Smooth muscle cell (in vitro differentiated cells): Measurements from ENCODE around the gene NAP1L1. TPM values are rescaled to one million over a fixed set of nuclear protein-coding genes. Genes with fewer than 3 reads are reported as not detected.

Experiments used
- DNase-seq: peaks from one replicate; lab custom pipeline; 2025; ENCODE audit not compliant: unreplicated experiment; lab: John Stamatoyannopoulos, UW
- H2AFZ ChIP-seq: fragments of 200-600 bp; sonication (generic); 2 replicates; pipeline ENCODE4 v1.6.0; 2016; ENCODE audit warnings: antibody characterized with exemption, low read depth, mild to moderate bottlenecking
- H3F3A ChIP-seq: fragments of 200-600 bp; sonication (generic); 2 replicates; pipeline ENCODE4 v1.6.0; 2017; ENCODE audit warnings: antibody characterized with exemption, low read depth
- H3K27ac ChIP-seq: fragments of 200-600 bp; sonication (generic); 2 replicates; pipeline ENCODE4 v1.5.1; 2016; ENCODE audit warnings: low read depth, mild to moderate bottlenecking
- H3K27me3 ChIP-seq: fragments of 200-600 bp; sonication (generic); 2 replicates; pipeline ENCODE4 v1.6.1; 2016; ENCODE audit warnings: low read depth, mild to moderate bottlenecking
- H3K36me3 ChIP-seq: fragments of 200-600 bp; sonication (generic); 2 replicates; pipeline ENCODE4 v1.5.1; 2016; ENCODE audit warnings: low read depth
- H3K4me1 ChIP-seq: fragments of 200-600 bp; sonication (generic); 2 replicates; pipeline ENCODE4 v1.5.1; 2016; ENCODE audit warnings: low read depth
- H3K4me2 ChIP-seq: fragments of 200-600 bp; sonication (generic); 2 replicates; pipeline ENCODE4 v1.6.0; 2016; ENCODE audit warnings: mild to moderate bottlenecking
- H3K4me3 ChIP-seq: fragments of 200-600 bp; sonication (generic); 2 replicates; pipeline ENCODE4 v1.5.1; 2016; ENCODE audit warnings: mild to moderate bottlenecking
- H3K79me2 ChIP-seq: fragments of 200-600 bp; sonication (generic); 2 replicates; pipeline ENCODE4 v1.6.0; 2016; ENCODE audit warnings: low read depth, mild to moderate bottlenecking
- H3K9ac ChIP-seq: fragments of 200-600 bp; sonication (generic); 2 replicates; pipeline ENCODE4 v1.6.0; 2016; ENCODE audit warnings: low read depth
- H3K9me3 ChIP-seq: fragments of 200-600 bp; sonication (generic); replicated peaks from 2 replicates; pipeline ENCODE4 v1.5.1; 2016; ENCODE audit warnings: low read depth
- H4K20me1 ChIP-seq: fragments of 200-600 bp; sonication (generic); 2 replicates; pipeline ENCODE4 v1.6.0; 2016; ENCODE audit warnings: low read depth
- WGBS: methylation state at CpG from one replicate; pipeline ENCODE4 v1.1.7; 2016; ENCODE audit warnings: low lambda C conversion rate; 5-methylcytosine and 5-hydroxymethylcytosine counted together
- polyA plus RNA-seq: library from polyadenylated mRNA; unstranded; fragments of >200 nt; fragmentation: Nextera tagmentation; extraction: Ambion mirVana; gene quantifications from 2 replicates; pipeline ENCODE4 v1.2.1, GENCODE V29; 2016
- total RNA-seq: library from RNA; depleted of rRNA; stranded (reverse); fragments of >200 nt; gene quantifications from 2 replicates; pipeline ENCODE4 v1.2.3, GENCODE V29; 2014
- TF ChIP-seq, protein P1 (sequence below): fragments of 200-600 bp; sonication (generic); IDR thresholded peaks from 2 replicates; pipeline ENCODE4 v1.5.1; 2017; ENCODE audit warnings: borderline replicate concordance, mild to moderate bottlenecking, antibody characterized with exemption; ENCODE audit not compliant: insufficient read depth, poor library complexity, severe bottlenecking

NAP1L1 gene
- total and polyA plus RNA-seq, 2 experiments from 2014 or later, result 110 to 221 TPM

DNA sequence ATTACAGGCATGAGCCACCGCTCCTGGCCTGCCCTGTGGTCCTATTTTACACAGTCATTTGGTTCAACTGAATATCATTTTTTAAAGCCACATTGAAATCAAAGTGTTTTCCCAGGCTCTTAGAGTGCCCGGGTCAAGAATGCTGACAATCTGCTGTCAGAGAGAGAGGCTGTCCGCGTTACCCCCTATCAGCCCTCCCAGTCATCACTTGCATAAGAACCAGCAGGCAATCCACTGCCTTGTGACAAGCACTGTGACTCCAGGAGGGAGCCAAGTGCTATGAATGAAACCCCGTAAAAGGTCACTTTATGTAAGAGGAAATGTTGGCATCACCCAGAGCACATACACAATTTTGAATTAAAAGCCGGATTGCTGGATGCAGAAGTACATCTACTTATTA, 66.4 kb downstream of the NAP1L1 start:
- no peak for DNase-seq
- Histone ChIP-seq H3K27ac (peak overlapping the region; percentile 100), H3K9ac (peak overlapping the region; percentile 59), H3K4me2 (peak overlapping the region; percentile 8), H4K20me1 (no peaks in the 10 kb centered on the region), H2AFZ (no peak overlapping the region), H3K36me3 (no peaks in the 10 kb centered on the region), H3K79me2 (no peaks in the 10 kb centered on the region), H3K4me3 (no peak overlapping the region), H3K9me3 (no peaks in the 10 kb centered on the region), H3K4me1 (peaks cover 26% of the 10 kb centered on the region), H3K27me3 (no peaks in the 10 kb centered on the region), H3F3A (peaks cover 38% of the 10 kb centered on the region)
- TF ChIP-seq, protein P1, sequence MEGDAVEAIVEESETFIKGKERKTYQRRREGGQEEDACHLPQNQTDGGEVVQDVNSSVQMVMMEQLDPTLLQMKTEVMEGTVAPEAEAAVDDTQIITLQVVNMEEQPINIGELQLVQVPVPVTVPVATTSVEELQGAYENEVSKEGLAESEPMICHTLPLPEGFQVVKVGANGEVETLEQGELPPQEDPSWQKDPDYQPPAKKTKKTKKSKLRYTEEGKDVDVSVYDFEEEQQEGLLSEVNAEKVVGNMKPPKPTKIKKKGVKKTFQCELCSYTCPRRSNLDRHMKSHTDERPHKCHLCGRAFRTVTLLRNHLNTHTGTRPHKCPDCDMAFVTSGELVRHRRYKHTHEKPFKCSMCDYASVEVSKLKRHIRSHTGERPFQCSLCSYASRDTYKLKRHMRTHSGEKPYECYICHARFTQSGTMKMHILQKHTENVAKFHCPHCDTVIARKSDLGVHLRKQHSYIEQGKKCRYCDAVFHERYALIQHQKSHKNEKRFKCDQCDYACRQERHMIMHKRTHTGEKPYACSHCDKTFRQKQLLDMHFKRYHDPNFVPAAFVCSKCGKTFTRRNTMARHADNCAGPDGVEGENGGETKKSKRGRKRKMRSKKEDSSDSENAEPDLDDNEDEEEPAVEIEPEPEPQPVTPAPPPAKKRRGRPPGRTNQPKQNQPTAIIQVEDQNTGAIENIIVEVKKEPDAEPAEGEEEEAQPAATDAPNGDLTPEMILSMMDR, result no peak
- 23% methylated on average over 6 of the region's 6 CpGs for WGBS

DNA sequence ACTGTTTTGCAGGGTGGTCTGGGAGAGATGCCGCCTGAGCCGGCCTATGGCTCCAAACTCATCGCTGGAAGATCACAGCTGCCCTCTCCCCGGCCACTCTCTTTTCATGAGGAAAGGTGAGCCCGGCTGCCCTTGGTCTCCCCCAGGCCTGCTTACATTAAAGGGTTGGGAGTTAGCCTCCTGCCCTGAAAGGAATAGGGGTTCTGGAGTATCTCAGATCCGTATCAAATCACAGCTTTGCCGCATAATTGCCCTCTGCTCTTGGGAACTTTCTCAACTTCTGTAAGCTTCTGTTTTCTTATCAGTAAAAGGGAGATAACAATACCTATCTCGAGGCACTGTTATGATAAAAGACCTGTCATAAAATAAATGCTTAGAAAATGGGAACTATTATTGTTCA, 70.5 kb downstream of the NAP1L1 start:
- H3F3A ChIP-seq, result peaks cover 21% of the 10 kb centered on the region
- no peaks in the 10 kb centered on the region for H3K79me2 ChIP-seq
- no peak overlapping the region for H3K4me2 ChIP-seq
- no peak overlapping the region for H3K9ac ChIP-seq
- TF ChIP-seq, protein P1, result no peak
- no peak overlapping the region for H3K4me3 ChIP-seq
- no peaks in the 10 kb centered on the region for H3K9me3 ChIP-seq
- no peak for DNase-seq
- WGBS, result 47% methylated on average over 8 of the region's 8 CpGs
- H3K36me3 ChIP-seq, result no peaks in the 10 kb centered on the region
- H4K20me1 ChIP-seq, result no peaks in the 10 kb centered on the region
- H3K27me3 ChIP-seq, result no peaks in the 10 kb centered on the region
- H3K27ac ChIP-seq, result no peak overlapping the region
- peaks cover 17% of the 10 kb centered on the region for H3K4me1 ChIP-seq
- H2AFZ ChIP-seq, result no peak overlapping the region

DNA sequence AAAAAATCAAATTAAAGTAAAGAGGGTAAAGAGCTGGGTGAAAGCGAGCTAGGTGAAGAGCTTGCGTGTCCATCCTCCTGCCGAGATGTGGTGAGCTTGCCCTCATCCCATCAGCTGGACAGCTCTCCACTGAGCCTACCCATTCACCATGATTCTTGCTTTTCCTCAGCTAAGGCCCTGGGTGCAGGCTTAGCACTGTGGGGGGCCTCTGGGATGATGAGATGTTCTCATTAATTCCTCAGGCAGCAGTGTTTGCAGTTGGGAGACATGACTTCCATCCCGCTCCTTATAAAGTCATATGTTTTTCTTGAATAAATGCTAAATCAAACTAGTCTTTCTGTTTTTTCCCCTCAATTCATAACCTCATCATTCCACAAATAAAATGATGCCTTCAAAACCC, 70.9 kb downstream of the NAP1L1 start:
- Histone ChIP-seq H3K27me3 (no peaks in the 10 kb centered on the region), H3K4me3 (no peak overlapping the region), H3K9ac (no peak overlapping the region), H3K4me2 (no peak overlapping the region), H4K20me1 (no peaks in the 10 kb centered on the region), H3K4me1 (peaks cover 16% of the 10 kb centered on the region), H3F3A (peaks cover 17% of the 10 kb centered on the region), H3K79me2 (no peaks in the 10 kb centered on the region), H3K27ac (no peak overlapping the region), H3K9me3 (no peaks in the 10 kb centered on the region), H2AFZ (no peak overlapping the region), H3K36me3 (no peaks in the 10 kb centered on the region)
- TF ChIP-seq, protein P1, result no peak
- WGBS, result 100% methylated on average over 4 of the region's 4 CpGs
- no peak for DNase-seq

DNA sequence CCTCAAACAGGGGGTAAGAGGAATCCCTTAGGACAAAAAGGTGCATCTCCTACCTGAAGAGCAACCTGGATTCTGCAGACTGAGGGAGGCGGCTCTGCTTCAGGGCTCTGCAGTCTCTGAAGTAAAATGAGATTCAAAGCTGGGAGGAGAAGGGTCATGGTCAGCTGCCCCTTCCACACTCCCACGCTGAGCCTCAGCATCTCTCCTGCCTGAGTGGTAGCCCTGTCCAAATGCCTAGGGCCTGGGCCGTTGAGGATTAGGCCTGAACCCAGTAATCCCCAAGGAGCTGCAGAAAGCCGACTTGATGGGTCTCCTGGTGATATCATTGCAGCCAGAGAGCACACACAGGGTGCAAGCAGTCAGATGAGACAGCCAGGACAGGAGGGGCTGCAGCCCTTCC, 71.8 kb downstream of the NAP1L1 start:
- 71% methylated on average over 4 of the region's 4 CpGs for WGBS
- Histone ChIP-seq H3K79me2 (no peaks in the 10 kb centered on the region), H3K27ac (no peak overlapping the region), H3K27me3 (no peaks in the 10 kb centered on the region), H3K4me1 (peaks cover 8% of the 10 kb centered on the region), H2AFZ (no peak overlapping the region), H4K20me1 (no peaks in the 10 kb centered on the region), H3K4me3 (no peak overlapping the region), H3K36me3 (no peaks in the 10 kb centered on the region), H3K9ac (no peak overlapping the region), H3F3A (peaks cover 10% of the 10 kb centered on the region), H3K4me2 (no peak overlapping the region), H3K9me3 (no peaks in the 10 kb centered on the region)
- TF ChIP-seq, protein P1, result no peak
- no peak for DNase-seq
